Nephron (organoid): ENCODE results near the gene ANO2.

ENCODE experiments used
- H3K27ac Mint-ChIP-seq, 3 experiments: 2 replicates each; pipeline ENCODE4 v1.8.0; 2020; ENCODE audit warnings: mixed read lengths in 3 of 3, mild to moderate bottlenecking in 2 of 3, moderate library complexity in 1 of 3
- H3K27me3 Mint-ChIP-seq: 2 replicates; pipeline ENCODE4 v1.8.0; 2021; ENCODE audit warnings: low read depth, mild to moderate bottlenecking, moderate library complexity, mixed read lengths
- H3K36me3 Mint-ChIP-seq: 2 replicates; pipeline ENCODE4 v1.8.0; 2020; ENCODE audit warnings: low read depth, mixed read lengths
- H3K4me1 Mint-ChIP-seq: 2 replicates; pipeline ENCODE4 v1.8.0; 2020; ENCODE audit warnings: mixed read lengths
- H3K4me3 Mint-ChIP-seq, 3 experiments: 2 replicates each; pipeline ENCODE4 v1.8.0; 2020; ENCODE audit warnings: mild to moderate bottlenecking in 3 of 3, mixed read lengths in 3 of 3, moderate library complexity in 2 of 3
- H3K9me3 Mint-ChIP-seq: 2 replicates; pipeline ENCODE4 v1.8.0; 2020; ENCODE audit warnings: mixed read lengths
- CTCF ChIP-seq, 3 experiments: fragments of 200-600 bp; sonication (generic); IDR thresholded peaks; one replicate each; pipeline ENCODE4 v1.5.0; 2021; ENCODE audit warnings: antibody characterized with exemption in 3 of 3; ENCODE audit not compliant: unreplicated experiment in 3 of 3

Gene ANO2

GRCh38 chr12:5768581-5769196, 176.4 kb downstream of the ANO2 start:
- peaks cover 9% of the 10 kb centered on the region for H3K27me3 Mint-ChIP-seq
- H3K27ac Mint-ChIP-seq = peak overlapping the region in 2 of 3 experiments; percentile 33 to 41
- H3K4me1 Mint-ChIP-seq = peaks cover 26% of the 10 kb centered on the region
- no peaks in the 10 kb centered on the region for H3K36me3 Mint-ChIP-seq
- H3K9me3 Mint-ChIP-seq = no peaks in the 10 kb centered on the region
- no peak for TF ChIP-seq CTCF (IDR thresholded peaks at IDR 0.05; ENCODE audit: unreplicated experiment in 3 of 3)
- no peak overlapping the region for H3K4me3 Mint-ChIP-seq

- peak overlapping the region in 2 of 3 experiments; percentile 33 to 41 for H3K27ac Mint-ChIP-seq
- H3K4me1 Mint-ChIP-seq = peaks cover 24% of the 10 kb centered on the region
- H3K9me3 Mint-ChIP-seq = no peaks in the 10 kb centered on the region
- no peak overlapping the region for H3K4me3 Mint-ChIP-seq
- no peaks in the 10 kb centered on the region for H3K36me3 Mint-ChIP-seq
- H3K27me3 Mint-ChIP-seq = peaks cover 9% of the 10 kb centered on the region
- no peak for TF ChIP-seq CTCF (IDR thresholded peaks at IDR 0.05; ENCODE audit: unreplicated experiment in 3 of 3)
Observed at GRCh38 chr12:5768171-5768570, 176.9 kb downstream of the ANO2 start.

- Mint-ChIP-seq H3K4me3 (no peak overlapping the region), H3K9me3 (peaks cover 22% of the 10 kb centered on the region), H3K27me3 (peaks cover 9% of the 10 kb centered on the region), H3K4me1 (no peaks in the 10 kb centered on the region), H3K36me3 (peaks cover 4% of the 10 kb centered on the region), H3K27ac (no peak overlapping the region)
- TF ChIP-seq CTCF (IDR thresholded peaks at IDR 0.05; ENCODE audit: unreplicated experiment in 3 of 3) = no peak
Observed at GRCh38 chr12:5758347-5758746, 186.7 kb downstream of the ANO2 start.

- H3K9me3 Mint-ChIP-seq = peaks cover 22% of the 10 kb centered on the region
- no peak overlapping the region for H3K4me3 Mint-ChIP-seq
- no peak for TF ChIP-seq CTCF (IDR thresholded peaks at IDR 0.05; ENCODE audit: unreplicated experiment in 3 of 3)
- H3K27me3 Mint-ChIP-seq = peaks cover 9% of the 10 kb centered on the region
- no peaks in the 10 kb centered on the region for H3K4me1 Mint-ChIP-seq
- no peak overlapping the region for H3K27ac Mint-ChIP-seq
- peaks cover 4% of the 10 kb centered on the region for H3K36me3 Mint-ChIP-seq
Observed at GRCh38 chr12:5756338-5756842, 188.7 kb downstream of the ANO2 start.

GRCh38 chr12:5748027-5748426, 197.0 kb downstream of the ANO2 start:
- H3K9me3 Mint-ChIP-seq = no peaks in the 10 kb centered on the region

More at GRCh38 chr12:5748027-5748426, 197.0 kb downstream of the ANO2 start:
- Mint-ChIP-seq H3K27ac (no peak overlapping the region), H3K36me3 (no peaks in the 10 kb centered on the region), H3K27me3 (peaks cover 5% of the 10 kb centered on the region), H3K4me3 (no peak overlapping the region), H3K4me1 (peaks cover 6% of the 10 kb centered on the region)
- TF ChIP-seq CTCF (IDR thresholded peaks at IDR 0.05; ENCODE audit: unreplicated experiment in 3 of 3) = no peak
